Lung (tissue), 12 donors: ENCODE data around the gene FBL. TPM values are rescaled to one million over a fixed set of nuclear protein-coding genes. Genes with fewer than 3 reads are reported as not detected.

Experiments used
- ATAC-seq: fragments of 200-7000 bp; cut with Tn5 transposase; one replicate; pipeline ENCODE4 v1.9.1; 2020; ENCODE audit warnings: moderate number of reproducible peaks; ENCODE audit not compliant: insufficient read depth, low FRiP score
- DNase-seq, 3 donors: peaks; one replicate each; pipeline ENCODE4 v3.0.0-alpha.2; 2013 to 2017
- H3K27ac ChIP-seq, 2 donors: one replicate each; pipeline ENCODE4 v1.5.1; 2013; ENCODE audit warnings: mild to moderate bottlenecking in 2 of 2, moderate library complexity in 2 of 2, control low read depth in 1 of 2, inconsistent platforms in 1 of 2, low read depth in 1 of 2, low read length in 1 of 2
- H3K27me3 ChIP-seq, 3 donors: one replicate each; pipeline ENCODE4 v1.5.1; 2013; ENCODE audit warnings: low read length in 2 of 3; ENCODE audit not compliant: control insufficient read depth in 3 of 3, insufficient read depth in 3 of 3
- H3K36me3 ChIP-seq, 4 donors: one replicate each; pipeline ENCODE4 v1.5.1; 2013; ENCODE audit warnings: low read length in 4 of 4, mild to moderate bottlenecking in 1 of 4, moderate library complexity in 1 of 4; ENCODE audit not compliant: control insufficient read depth in 4 of 4, insufficient read depth in 4 of 4
- H3K4me1 ChIP-seq, 5 donors: one replicate each; pipeline ENCODE4 v1.5.1; 2013; ENCODE audit warnings: low read length in 5 of 5, mild to moderate bottlenecking in 2 of 5, moderate library complexity in 1 of 5; ENCODE audit not compliant: control insufficient read depth in 5 of 5, insufficient read depth in 5 of 5
- H3K4me3 ChIP-seq: one replicate; pipeline ENCODE4 v1.5.1; 2013; ENCODE audit warnings: mild to moderate bottlenecking, control low read depth, moderate library complexity
- H3K9ac ChIP-seq, 2 donors: one replicate each; pipeline ENCODE4 v1.5.1; 2013; ENCODE audit warnings: low read length in 2 of 2, control low read depth in 1 of 2; ENCODE audit not compliant: insufficient read depth in 1 of 2
- H3K9me3 ChIP-seq, 4 donors: one replicate each; pipeline ENCODE4 v1.5.1; 2013; ENCODE audit warnings: low read length in 3 of 4, mild to moderate bottlenecking in 1 of 4, moderate library complexity in 1 of 4; ENCODE audit not compliant: control insufficient read depth in 4 of 4, insufficient read depth in 3 of 4
- WGBS, 2 donors: extraction: QIAGEN DNeasy Blood & Tissue Kit; methylation state at CpG; one replicate each; pipeline ENCODE4 v1.1.7; 2013; 5-methylcytosine and 5-hydroxymethylcytosine counted together
- polyA plus RNA-seq, 2 donors: library from polyadenylated mRNA; stranded (reverse); fragments of 200-250 nt; gene quantifications; one replicate each; pipeline ENCODE4 v1.2.1, GENCODE V29; 2013
- total RNA-seq, 2 donors: library from RNA; depleted of rRNA in 1 of 2; stranded (reverse); fragments of >200 nt in 1 of 2; gene quantifications; one replicate each; pipeline ENCODE4 v1.2.1, GENCODE V29; 2014 to 2021
- TF ChIP-seq, protein P1 (sequence below): IDR thresholded peaks from 2 replicates; pipeline ENCODE4 v1.5.1; 2012; ENCODE audit warnings: mild to moderate bottlenecking; ENCODE audit errors: control extremely low read depth, extremely low read depth
- donor health status: control.
- donor health status: control.
- donor health status: Bipolar disorder and iron deficiency.
- donor health status: healthy.
- donor health status: DM: yes; HTN: yes; CAD: no.

Gene FBL
- total and polyA plus RNA-seq, 4 donors = 152 to 253 (median 201) TPM

- ATAC-seq = no peak
- DNase-seq = no peak
- H3K9me3 ChIP-seq = no peaks in the 10 kb centered on the region
- WGBS, 2 donors = 90 to 96% methylated on average over 4 of the region's 4 CpGs
- H3K4me1 ChIP-seq = peaks cover 0 to 8% (median 3%) of the 10 kb centered on the region in 5 donors
- H3K27ac ChIP-seq = no peak overlapping the region
- H3K9ac ChIP-seq = no peak overlapping the region
- peaks cover 19 to 42% (median 36%) of the 10 kb centered on the region in 4 donors for H3K36me3 ChIP-seq
- no peak overlapping the region for H3K4me3 ChIP-seq
- no peaks in the 10 kb centered on the region for H3K27me3 ChIP-seq
- TF ChIP-seq, protein P1, sequence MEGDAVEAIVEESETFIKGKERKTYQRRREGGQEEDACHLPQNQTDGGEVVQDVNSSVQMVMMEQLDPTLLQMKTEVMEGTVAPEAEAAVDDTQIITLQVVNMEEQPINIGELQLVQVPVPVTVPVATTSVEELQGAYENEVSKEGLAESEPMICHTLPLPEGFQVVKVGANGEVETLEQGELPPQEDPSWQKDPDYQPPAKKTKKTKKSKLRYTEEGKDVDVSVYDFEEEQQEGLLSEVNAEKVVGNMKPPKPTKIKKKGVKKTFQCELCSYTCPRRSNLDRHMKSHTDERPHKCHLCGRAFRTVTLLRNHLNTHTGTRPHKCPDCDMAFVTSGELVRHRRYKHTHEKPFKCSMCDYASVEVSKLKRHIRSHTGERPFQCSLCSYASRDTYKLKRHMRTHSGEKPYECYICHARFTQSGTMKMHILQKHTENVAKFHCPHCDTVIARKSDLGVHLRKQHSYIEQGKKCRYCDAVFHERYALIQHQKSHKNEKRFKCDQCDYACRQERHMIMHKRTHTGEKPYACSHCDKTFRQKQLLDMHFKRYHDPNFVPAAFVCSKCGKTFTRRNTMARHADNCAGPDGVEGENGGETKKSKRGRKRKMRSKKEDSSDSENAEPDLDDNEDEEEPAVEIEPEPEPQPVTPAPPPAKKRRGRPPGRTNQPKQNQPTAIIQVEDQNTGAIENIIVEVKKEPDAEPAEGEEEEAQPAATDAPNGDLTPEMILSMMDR = no peak
These were observed 7.6 kb downstream of the FBL start for GRCh38 chr19:39838569-39838968.

- Histone ChIP-seq H3K4me3 (no peak overlapping the region), H3K27ac (no peak overlapping the region), H3K9me3 (no peaks in the 10 kb centered on the region), H3K4me1 (peaks cover 0 to 8% (median 3%) of the 10 kb centered on the region in 5 donors), H3K36me3 (peaks cover 19 to 42% (median 36%) of the 10 kb centered on the region in 4 donors), H3K9ac (peak overlapping the region in 1 of 2 donors; percentile 9), H3K27me3 (no peaks in the 10 kb centered on the region)
- TF ChIP-seq, protein P1 = no peak
- 86 to 98% methylated on average over 3 of the region's 3 CpGs for WGBS, 2 donors
- no peak for DNase-seq
- ATAC-seq = no peak
These were observed 8.2 kb downstream of the FBL start for GRCh38 chr19:39837978-39838377.

- Histone ChIP-seq H3K4me3 (no peak overlapping the region), H3K27me3 (no peaks in the 10 kb centered on the region), H3K27ac (peak overlapping the region; percentile 24 to 88), H3K9ac (peak overlapping the region in 1 of 2 donors; percentile 80), H3K4me1 (peaks cover 6 to 16% (median 8%) of the 10 kb centered on the region in 5 donors), H3K36me3 (peaks cover 14 to 53% (median 46%) of the 10 kb centered on the region in 4 donors), H3K9me3 (no peaks in the 10 kb centered on the region)
- DNase-seq = no peak
- ATAC-seq = no peak
- 46% methylated on average over 19 of the region's 19 CpGs for WGBS, 2 donors
- TF ChIP-seq, protein P1 = no peak
These were observed 11.8 kb downstream of the FBL start for GRCh38 chr19:39834287-39834841.
